ENCODE results near the gene PPM1L.

PPM1L gene

DNA sequence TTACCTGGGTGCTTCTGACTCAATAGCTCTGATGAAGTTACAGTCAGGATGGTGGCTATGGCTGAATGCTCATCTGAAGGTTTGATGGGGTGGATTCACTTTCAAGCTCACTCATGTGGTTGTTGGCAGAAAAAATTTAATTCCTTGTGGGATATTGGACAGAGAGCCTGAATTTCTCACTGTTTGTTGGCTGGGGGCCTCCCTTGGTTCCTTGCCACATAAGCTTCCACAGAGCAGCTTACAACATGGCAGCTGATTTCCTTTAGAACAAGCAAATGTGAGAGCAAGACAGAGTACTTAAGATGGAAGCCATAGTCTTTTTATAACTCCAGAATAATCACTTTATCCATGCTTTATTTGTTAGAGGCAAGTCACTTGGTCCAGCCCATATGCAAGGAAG, 150.6 kb downstream of the PPM1L start:
- Mint-ChIP-seq H3K27me3 (peaks cover 3% of the 10 kb centered on the region), H3K4me1 (no peaks in the 10 kb centered on the region), H3K27ac (no peak overlapping the region), H3K36me3 (peaks cover 2% of the 10 kb centered on the region), H3K4me3 (no peak overlapping the region), H3K9me3 (no peaks in the 10 kb centered on the region)

DNA sequence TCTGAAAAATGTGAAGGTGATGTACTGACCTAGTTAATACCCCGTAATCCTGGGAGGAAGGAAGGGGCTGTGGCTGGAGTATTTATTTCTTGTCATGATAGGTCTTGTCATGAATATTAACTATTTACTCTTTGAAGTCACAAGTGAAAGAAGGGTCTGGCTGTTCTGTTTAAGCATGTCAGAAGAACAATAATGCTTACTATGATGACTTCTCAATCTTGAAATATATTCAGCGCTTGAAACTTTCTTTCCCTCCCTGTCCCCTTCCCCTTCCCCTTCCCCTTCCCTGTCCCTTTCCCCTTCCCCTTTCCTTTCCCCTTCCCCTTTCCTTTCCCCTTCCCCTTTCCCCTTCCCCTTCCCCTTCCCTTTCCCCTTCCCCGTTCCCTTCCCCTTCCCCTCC, 153.9 kb downstream of the PPM1L start:
- no peaks in the 10 kb centered on the region for H3K9me3 Mint-ChIP-seq

DNA sequence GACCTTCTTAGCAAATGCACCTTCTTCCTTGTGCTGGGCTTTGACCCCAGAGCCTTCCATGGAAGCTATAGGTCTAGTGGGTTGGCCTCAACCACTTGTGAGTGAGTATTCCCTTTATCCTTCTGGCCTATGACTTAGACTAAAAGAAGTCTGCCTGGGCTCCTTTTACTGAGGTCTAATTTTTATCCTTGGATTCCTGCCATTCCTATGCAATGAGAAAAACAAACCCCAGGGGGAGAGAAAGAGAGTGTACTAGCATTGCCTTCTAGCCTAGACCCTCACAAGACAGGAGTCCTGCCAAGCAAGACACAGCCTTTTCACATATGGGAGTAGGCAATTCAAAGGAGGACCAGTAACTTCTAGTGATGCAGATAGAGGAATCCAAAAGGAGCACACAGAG, 155.4 kb downstream of the PPM1L start:
- H3K36me3 Mint-ChIP-seq, result peaks cover 2% of the 10 kb centered on the region
- peaks cover 5% of the 10 kb centered on the region for H3K27me3 Mint-ChIP-seq
- no peak overlapping the region for H3K4me3 Mint-ChIP-seq
- no peak overlapping the region for H3K27ac Mint-ChIP-seq
- no peaks in the 10 kb centered on the region for H3K9me3 Mint-ChIP-seq
- no peaks in the 10 kb centered on the region for H3K4me1 Mint-ChIP-seq

More for the DNA sequence above, 153.9 kb downstream of the PPM1L start:
- Mint-ChIP-seq H3K36me3 (peaks cover 2% of the 10 kb centered on the region), H3K27me3 (peaks cover 5% of the 10 kb centered on the region), H3K4me1 (no peaks in the 10 kb centered on the region), H3K27ac (no peak overlapping the region), H3K4me3 (no peak overlapping the region)

DNA sequence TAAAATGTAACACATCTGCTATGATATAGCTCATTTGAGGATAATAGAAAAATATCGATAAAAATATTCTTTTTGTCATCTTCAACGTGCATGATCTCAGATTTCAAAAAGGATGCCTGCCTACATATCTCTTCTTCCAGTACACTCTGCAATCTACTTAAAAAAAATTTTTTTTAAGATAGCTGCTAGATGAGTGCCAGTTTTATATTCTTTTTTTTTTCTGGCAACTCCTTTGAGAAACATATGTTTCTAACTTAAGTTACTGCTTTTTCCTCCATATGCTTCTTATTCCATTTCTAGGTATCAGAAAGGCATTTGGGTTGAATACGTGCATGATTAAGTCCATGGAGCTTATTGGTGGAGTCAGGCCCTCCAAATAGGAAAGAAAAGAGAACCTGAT, 160.4 kb downstream of the PPM1L start:
- Mint-ChIP-seq H3K27me3 (peaks cover 2% of the 10 kb centered on the region), H3K4me1 (no peaks in the 10 kb centered on the region), H3K36me3 (no peaks in the 10 kb centered on the region), H3K27ac (no peak overlapping the region), H3K4me3 (no peak overlapping the region), H3K9me3 (no peaks in the 10 kb centered on the region)

DNA sequence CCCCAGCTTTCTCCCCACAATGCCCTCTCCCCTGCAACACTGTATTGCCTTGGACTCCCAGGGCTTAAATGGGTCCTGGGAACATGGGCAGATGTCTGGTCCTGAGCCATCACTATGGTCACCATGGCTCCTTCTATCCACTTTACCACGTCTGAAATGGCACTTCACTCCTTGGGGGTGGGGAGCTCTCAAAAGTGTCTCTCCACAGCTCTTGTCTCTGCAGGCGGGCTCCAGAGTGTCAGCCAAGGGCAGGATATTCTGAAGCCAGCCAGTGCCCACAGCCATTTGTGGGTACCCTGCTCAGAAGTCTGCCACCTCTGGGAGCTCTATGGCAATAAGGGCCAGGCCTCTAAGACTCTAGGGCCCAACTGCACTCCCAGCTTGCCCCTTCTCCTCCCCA, 163.9 kb downstream of the PPM1L start:
- no peaks in the 10 kb centered on the region for H3K27me3 Mint-ChIP-seq
- no peak overlapping the region for H3K4me3 Mint-ChIP-seq
- H3K36me3 Mint-ChIP-seq, result no peaks in the 10 kb centered on the region
- no peak overlapping the region for H3K27ac Mint-ChIP-seq
- H3K4me1 Mint-ChIP-seq, result no peaks in the 10 kb centered on the region
- no peaks in the 10 kb centered on the region for H3K9me3 Mint-ChIP-seq

DNA sequence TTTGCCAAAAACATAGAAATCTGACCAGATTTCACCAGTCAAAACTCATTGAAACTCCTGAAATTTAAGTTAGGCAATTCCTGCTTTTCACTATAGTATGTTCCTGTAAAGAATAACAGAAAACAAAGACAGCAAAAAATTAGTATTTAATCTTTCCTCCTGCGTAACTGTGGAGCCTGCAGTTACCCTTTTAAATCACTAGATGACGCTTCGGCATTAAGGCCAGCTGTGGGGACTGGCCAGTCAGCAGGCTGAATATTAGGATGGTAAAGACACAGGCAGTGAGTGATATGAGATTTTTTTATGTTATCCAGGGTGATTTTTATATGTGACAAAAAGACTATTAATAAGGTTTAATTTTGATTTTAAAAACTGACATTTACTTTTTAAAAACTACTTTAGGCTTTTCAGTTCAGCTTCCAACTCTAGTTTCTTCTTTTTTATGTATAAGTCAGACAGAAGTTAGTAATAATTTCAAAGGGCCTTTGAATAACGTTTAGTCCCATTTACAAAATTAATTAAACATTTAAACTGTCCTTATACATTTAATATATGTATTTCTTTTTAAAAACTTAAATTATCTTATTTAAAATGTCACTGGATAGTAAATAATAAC, 165.1 kb downstream of the PPM1L start:
- Mint-ChIP-seq H3K27ac (no peak overlapping the region), H3K27me3 (no peaks in the 10 kb centered on the region)

DNA sequence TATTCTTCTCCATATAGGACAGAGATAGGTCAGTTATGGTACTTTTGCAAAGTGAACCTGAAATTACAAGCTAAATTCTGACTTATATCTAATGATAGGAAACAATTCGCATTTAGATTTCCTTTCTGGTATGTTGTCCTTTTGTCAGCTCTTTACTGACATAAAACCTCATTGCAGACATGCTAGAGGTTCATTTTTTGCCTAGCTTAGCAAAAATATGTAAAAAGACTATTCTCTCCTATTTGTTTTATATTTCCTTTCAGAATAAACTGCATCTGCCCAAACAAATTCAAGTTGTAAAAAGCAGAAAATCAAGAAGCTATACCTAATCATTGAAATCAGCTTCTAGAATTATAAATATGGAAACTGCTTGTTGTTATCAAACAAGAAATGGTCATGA, 168.7 kb downstream of the PPM1L start:
- Mint-ChIP-seq H3K9me3 (no peaks in the 10 kb centered on the region), H3K4me3 (no peak overlapping the region), H3K4me1 (no peaks in the 10 kb centered on the region), H3K27ac (no peak overlapping the region), H3K36me3 (no peaks in the 10 kb centered on the region), H3K27me3 (peaks cover under 1% of the 10 kb centered on the region)

More for the DNA sequence above, 165.1 kb downstream of the PPM1L start:
- H3K4me3 Mint-ChIP-seq, result no peak overlapping the region
- H3K36me3 Mint-ChIP-seq, result no peaks in the 10 kb centered on the region
- H3K9me3 Mint-ChIP-seq, result no peaks in the 10 kb centered on the region
- H3K4me1 Mint-ChIP-seq, result no peaks in the 10 kb centered on the region

DNA sequence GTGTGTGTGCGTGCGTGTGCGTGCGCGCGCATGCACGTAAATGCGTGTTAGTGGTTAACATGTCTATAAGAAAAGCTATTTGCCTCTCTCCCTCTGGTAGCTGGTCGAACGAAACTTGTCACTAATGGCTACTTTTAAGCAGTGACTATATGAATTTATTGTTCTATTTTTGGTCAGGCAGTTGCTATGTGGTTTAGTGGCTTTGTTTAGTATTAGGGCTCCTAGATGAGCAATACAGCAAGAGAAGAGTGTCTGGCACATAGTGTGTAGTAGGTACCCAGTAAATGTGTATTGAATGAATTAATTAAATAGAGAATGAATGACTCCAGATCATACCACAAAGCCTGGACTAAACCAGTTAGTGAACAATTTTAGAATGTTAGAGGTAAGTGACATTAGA, 171.6 kb downstream of the PPM1L start:
- Mint-ChIP-seq H3K9me3 (no peaks in the 10 kb centered on the region), H3K36me3 (no peaks in the 10 kb centered on the region), H3K27ac (no peak overlapping the region), H3K27me3 (peaks cover 4% of the 10 kb centered on the region), H3K4me1 (no peaks in the 10 kb centered on the region), H3K4me3 (no peak overlapping the region)

DNA sequence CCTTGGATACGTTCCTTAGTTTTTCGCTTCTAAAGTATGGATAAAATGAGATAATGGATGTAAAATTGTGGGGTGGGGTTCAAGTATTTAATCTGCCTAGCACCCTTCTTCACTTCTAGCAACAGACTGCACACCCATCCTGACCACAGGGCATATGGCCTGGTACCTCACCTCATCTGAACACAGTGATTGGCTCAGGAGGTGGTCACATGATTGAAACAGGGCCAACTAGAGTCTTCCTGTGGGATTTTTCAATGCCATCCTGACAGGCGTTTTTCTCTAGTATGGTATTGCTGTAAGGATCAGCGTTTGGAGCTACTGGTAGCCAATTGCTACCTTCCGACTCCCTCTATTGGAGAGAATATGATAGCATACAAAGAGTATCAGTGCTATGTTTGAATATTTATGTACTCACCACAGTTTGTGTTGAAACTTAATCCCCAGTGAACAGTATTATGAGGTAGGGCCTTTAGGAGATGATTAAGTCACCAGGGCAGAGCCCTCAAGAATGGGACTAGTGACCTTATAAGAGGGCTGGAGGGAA, 172.2 kb downstream of the PPM1L start:
- no peaks in the 10 kb centered on the region for H3K4me1 Mint-ChIP-seq

DNA sequence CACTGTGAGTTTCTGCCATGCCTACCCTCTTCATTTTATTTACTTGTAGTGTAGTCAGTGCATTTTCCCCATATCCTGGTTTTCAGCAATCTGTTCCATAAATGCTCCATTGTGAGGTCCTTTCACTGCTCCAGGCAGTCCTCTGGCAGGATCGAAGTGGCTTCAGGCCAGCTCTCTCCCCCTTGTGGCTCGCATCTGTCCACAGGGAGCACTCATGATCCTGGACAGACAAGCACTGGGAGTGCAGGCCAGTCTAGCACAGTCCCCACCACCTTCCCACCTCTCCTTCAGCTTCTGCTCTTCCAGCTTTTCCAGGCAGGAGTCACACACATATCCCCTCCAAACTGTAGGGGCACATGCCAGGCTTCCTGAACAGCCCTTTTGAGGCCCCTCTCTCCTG, 173.6 kb downstream of the PPM1L start:
- Mint-ChIP-seq H3K9me3 (no peaks in the 10 kb centered on the region), H3K4me3 (no peak overlapping the region), H3K36me3 (no peaks in the 10 kb centered on the region), H3K27me3 (peaks cover 4% of the 10 kb centered on the region), H3K4me1 (no peaks in the 10 kb centered on the region), H3K27ac (no peak overlapping the region)

More for the DNA sequence above, 172.2 kb downstream of the PPM1L start:
- Mint-ChIP-seq H3K27ac (no peak overlapping the region), H3K4me3 (no peak overlapping the region), H3K36me3 (no peaks in the 10 kb centered on the region), H3K9me3 (no peaks in the 10 kb centered on the region), H3K27me3 (peaks cover 4% of the 10 kb centered on the region)

DNA sequence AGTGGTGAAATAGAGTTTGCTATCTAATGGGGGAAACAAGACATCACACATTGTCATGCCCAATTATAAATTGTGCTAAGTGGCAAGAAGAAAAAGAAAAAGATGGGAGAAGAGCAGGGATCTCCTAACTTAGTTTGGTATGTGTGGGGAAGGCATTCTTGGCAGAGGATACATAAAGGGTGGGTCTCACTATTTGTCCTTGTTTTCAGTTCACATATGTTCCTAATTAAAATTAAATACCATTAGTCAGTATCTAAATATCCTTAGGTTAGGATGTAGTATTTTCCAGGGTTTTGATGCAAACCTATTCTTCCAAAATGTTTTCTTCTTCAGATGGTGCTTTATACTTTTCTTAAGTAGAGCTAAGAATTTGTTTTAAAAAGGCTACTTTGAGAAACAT, 175.4 kb downstream of the PPM1L start:
- no peaks in the 10 kb centered on the region for H3K36me3 Mint-ChIP-seq
- H3K27me3 Mint-ChIP-seq, result peaks cover 4% of the 10 kb centered on the region
- no peaks in the 10 kb centered on the region for H3K4me1 Mint-ChIP-seq
- H3K9me3 Mint-ChIP-seq, result no peaks in the 10 kb centered on the region
- H3K4me3 Mint-ChIP-seq, result no peak overlapping the region
- no peak overlapping the region for H3K27ac Mint-ChIP-seq

DNA sequence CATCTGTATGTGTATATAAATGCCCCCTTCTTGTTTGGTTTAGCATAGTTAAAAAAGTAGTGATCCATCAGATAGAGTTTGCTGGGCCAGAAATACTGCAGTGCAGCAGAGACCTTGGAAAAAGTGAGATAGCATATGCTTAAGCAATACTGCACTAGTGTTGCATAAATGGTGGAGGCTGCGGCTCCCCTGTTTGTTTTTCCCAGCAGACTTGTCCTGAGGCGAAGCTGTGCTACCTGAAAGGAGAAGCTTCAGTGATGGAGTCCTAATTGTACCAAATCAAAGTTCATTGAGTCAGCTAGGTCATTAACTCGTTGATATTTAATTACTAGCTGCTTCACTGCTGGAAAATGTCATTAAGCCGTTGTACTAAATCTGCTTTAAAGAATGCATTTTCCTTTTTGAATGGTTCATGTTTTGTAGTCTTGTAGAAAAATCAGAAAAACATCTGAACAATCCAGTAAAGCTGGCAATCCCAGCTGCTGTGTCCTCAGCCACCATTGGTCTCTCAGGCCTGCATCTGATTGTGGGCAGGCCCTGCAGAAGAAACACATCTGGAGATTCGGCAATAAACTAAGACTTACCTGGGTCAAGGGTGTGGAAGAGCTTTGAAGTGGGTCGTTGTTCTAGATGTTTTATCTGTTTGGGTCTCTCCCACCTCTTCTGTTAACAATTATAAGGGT, 179.5 kb downstream of the PPM1L start:
- H3K9me3 Mint-ChIP-seq, result no peaks in the 10 kb centered on the region
- no peaks in the 10 kb centered on the region for H3K4me1 Mint-ChIP-seq
- H3K27ac Mint-ChIP-seq, result no peak overlapping the region
- no peaks in the 10 kb centered on the region for H3K27me3 Mint-ChIP-seq
- H3K36me3 Mint-ChIP-seq, result no peaks in the 10 kb centered on the region
- H3K4me3 Mint-ChIP-seq, result no peak overlapping the region

DNA sequence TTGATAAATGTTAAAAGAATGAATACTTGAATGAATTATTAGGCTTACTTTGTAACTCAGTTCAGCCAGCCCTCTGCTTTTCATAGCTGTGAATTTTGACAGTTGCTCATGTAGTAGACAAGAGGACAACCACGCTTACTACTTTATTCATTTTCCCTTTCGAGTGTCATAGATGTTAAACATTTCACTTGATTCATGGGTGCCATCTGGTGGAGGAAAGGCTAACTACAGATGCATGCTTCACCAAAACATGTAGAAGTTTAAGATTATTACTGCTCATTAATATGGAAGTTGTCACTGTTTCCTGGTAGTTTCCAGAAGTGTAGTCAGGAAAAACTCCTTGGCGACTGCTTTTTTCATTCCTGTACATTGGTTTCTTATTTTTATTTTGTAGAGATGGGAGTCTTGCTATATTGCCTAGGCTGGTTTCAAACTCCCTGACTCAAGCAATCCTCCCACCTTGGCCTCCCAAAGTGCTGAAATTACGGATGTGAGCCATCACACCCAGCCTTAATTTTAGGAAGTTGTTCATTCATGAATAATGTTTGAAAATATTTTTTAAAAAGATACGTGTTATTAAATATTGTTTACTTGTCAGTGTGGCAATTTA, 186.0 kb downstream of the PPM1L start:
- H3K27me3 Mint-ChIP-seq, result no peaks in the 10 kb centered on the region
- no peak overlapping the region for H3K4me3 Mint-ChIP-seq
- no peak overlapping the region for H3K27ac Mint-ChIP-seq
- H3K36me3 Mint-ChIP-seq, result no peaks in the 10 kb centered on the region
- no peaks in the 10 kb centered on the region for H3K9me3 Mint-ChIP-seq
- H3K4me1 Mint-ChIP-seq, result peaks cover 5% of the 10 kb centered on the region

DNA sequence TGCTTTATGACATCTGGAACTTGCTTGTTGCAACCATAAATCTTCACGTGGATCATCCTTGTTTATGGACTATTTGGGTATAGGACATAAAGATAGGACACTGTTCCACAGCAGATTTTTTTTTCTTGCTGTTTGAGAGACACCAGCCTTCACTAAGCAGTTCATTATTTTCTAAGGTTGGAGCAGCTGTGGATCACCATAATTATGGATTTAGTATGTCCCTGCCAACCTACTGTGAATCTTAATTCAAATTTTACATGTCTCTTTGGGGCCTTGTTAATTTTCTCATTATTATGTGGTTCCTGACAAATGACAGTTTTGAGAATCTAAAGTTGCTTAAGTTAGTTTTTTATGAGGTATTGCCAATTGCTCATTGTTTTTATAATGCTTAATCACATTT, 188.0 kb downstream of the PPM1L start:
- Mint-ChIP-seq H3K27me3 (no peaks in the 10 kb centered on the region), H3K36me3 (no peaks in the 10 kb centered on the region), H3K27ac (no peak overlapping the region), H3K9me3 (no peaks in the 10 kb centered on the region), H3K4me1 (peaks cover 5% of the 10 kb centered on the region), H3K4me3 (no peak overlapping the region)

DNA sequence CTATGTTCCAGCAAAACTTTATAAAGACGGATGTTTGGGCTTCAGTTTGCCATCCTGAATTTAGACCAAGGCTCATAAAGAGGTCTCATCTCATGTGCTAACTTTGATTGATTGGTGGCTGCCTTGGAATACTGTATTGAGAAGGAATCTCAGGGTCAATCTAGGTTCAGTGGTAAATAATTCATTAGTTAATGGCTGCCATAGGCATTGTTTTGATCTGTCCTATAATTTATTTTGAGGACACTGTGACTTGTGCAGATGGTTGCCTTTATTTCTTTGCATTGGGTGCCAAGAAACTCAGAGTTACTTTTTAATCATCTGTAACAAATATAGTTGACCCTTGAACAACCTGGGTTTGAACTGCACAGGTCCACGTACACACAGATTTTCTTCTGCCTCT, 189.3 kb downstream of the PPM1L start:
- H3K4me1 Mint-ChIP-seq, result peaks cover 18% of the 10 kb centered on the region
- no peaks in the 10 kb centered on the region for H3K9me3 Mint-ChIP-seq
- no peaks in the 10 kb centered on the region for H3K27me3 Mint-ChIP-seq
- H3K4me3 Mint-ChIP-seq, result no peak overlapping the region
- H3K36me3 Mint-ChIP-seq, result no peaks in the 10 kb centered on the region
- no peak overlapping the region for H3K27ac Mint-ChIP-seq

DNA sequence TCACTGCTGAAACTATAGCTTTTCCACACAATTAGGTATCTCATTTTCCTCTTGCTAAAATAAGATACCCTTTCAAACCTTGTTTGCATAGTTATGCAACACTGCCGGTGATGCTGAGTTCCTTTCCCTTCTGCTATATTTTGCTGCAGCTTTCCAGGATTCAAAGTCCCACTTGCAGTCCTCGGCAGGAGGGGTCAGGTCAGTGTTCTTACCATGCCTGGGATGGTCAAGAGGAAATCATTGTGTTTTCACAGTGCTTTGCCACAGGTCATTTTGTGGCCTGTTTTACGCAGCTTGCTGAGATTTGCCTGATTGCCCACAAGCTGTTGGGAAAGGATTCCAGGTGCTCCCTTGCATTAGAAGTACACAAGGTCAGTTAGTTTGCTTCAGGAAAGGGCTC, 192.2 kb downstream of the PPM1L start:
- peaks cover 13% of the 10 kb centered on the region for H3K4me1 Mint-ChIP-seq
- H3K9me3 Mint-ChIP-seq, result no peaks in the 10 kb centered on the region
- H3K4me3 Mint-ChIP-seq, result no peak overlapping the region
- no peak overlapping the region for H3K27ac Mint-ChIP-seq
- H3K36me3 Mint-ChIP-seq, result peaks cover 2% of the 10 kb centered on the region
- H3K27me3 Mint-ChIP-seq, result peaks cover 2% of the 10 kb centered on the region
